NCI-H1417 treated with DMSO at 0.1 percent for 48 hours (cell line): ENCODE measurements around the gene PC.
"Not testable (repeated sequence)": the region's sequence is repeated elsewhere in the genome, so short reads cannot be mapped to it uniquely, and the experiment has no call there.

ENCODE experiments used
- DNase-seq: peaks from one replicate; lab custom pipeline; 2025; lab: John Stamatoyannopoulos, UW

PC gene

DNA sequence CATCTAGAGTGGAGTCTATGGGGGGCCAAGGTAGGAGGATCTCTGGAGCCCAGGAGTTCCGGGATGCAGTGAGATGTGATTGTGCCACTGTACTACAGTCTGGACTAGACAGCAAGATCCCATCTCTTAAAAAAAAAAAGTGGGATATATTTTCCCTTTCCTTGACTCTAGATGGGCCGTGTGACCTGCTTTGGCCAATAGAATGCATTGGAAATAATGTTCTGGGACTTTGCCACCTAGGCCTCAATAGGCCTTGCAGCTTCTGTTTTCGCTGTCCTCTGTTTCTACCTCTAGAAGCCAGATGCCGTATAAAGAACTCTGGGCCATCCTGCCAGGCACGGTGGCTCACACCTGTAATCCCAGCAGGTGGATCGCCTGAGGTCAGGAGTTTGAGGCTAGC is 20.5 kb upstream of the PC start:
- DNase-seq = no peak

DNA sequence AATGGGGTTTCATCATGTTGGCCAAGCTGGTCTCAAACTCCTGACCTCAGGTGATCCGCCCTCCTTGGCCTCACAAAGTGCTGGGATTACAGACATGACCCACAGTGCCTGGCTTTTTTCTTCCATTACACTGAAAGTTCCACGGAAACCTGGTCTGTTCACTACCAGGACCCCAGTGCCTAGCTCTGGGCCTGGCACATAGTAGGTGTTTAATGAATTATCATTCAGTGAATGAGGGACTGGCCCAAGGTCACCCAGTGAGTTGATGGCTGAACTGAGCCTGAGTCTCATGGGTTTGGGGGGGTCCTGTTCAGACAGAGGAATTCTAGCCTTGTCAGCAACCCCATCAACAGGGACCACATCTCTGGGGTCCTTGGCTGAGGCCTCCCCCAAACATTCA is 20.0 kb upstream of the PC start:
- DNase-seq = no peak

- DNase-seq = no peak
Measured at GRCh38 chr11:66976925-66977324, 18.7 kb upstream of the PC start.

DNA sequence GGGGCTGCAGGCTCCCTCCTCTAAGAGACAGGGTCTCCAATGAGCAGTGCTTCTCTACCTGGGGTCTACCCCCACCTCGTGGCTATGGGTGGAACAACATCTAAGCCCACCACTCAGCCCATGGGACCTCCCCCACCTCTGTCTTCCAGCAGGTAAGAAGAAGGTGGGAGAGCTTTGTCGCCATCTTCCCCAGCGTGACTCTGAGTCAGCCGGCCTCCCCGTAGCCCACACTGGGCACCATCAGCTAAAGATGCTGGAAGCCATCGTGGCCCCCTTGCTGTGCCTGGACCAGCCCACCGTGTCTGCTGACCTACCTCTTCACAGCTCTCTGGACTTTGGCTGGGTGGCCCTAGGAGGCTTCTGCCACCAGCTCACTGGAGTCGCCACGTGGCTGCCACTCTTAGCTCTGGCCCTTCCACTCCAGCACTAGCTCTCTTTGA is 17.9 kb upstream of the PC start:
- no peak for DNase-seq

DNA sequence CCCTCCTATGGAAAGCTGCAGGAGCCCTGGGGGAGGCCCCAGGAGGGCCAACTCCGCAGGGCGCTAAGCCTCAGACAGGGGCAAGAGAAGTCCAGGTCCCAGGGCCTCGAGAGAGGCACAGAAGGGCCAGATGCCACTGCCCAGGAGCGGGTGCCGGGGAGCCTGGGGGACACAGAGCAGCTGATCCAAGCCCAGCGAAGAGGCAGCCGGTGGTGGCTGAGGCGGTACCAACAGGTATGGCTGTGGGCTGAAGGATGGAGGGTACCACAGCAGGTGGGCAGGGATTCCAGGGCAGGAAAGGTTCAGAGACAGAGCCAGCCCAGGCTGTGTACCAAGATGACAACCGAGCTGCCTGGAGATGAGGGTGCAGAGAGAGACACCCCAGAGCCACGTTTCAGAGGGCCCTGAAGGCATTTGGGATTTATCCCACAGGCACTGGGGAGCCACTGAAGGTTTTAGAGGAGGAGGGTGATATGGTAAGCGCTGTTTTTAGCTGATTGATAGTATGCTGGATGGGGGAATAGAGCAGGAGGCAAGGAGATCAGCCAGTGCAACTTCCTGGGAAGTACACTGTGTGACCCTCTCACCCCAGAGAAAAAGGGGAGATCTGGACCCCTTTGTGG is 17.3 kb upstream of the PC start:
- DNase-seq = no peak

DNA sequence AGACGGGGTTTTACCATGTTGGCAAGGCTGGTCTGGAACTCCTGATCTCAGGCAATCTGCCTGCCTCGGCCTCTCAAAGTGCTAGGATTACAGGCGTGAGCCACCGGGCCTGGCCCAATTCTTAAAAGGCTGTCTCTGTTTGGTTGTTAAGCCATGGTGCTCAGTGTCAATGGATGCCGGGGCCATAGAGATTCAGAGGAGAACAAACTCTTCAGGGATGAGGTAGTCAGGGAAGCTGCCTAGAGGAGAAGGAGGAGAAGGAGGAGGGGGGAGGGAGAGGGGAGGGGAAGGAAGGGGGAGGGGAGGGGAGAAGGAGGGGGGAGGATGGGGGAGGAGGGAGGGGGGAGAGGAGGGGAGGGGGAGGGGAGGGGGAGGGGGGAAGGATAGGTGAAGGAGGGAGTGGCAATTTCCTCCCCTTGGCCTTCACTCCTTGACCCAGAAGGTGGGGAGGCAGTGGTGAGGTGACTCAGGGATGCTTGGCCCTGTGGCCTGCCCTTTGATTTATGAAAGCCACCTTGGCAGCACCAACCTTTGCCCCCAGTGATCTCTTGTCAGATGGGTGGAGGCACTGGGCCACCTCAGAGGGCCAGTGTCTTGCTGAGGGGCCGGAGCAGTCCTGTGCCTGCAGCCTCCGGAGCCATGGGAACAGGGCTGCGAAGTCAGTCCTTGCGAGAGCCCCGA is 16.7 kb upstream of the PC start, which contains the start of gene C11orf86:
Gene C11orf86 (plus strand): TSS at position 581 of the 681 bp plus-strand sequence. CDS start 59 bp downstream, at position 640.
- DNase-seq = no peak

DNA sequence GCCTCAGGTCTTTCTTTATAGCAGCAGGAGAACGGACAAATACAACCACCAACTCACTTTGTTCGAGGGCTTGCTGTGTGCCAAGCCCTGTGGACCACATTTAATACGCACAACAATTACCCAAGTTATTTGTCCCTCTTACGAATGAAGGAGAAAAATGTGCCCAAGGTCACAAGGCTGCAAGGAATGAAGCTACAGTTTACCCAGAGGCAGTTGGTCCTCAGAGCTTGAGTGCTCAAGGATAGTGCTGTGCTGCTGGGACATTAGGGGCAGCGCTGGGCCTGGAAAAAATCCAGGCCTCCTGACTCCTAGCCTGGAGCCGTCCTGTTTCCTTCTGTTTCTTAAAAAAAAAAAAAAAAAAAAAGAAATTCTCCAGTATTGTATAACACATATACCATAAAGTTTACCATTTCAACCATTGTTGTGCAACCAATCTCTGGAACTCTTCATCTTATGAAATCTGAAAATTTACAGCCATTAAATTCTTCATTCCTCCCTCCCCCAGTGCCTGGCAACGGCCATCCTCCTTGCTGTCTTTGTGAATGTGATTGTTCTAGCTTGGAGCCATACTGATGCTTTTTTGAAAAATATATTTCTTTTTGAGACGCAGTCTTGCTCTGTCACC is 15.9 kb upstream of the PC start:
- DNase-seq = no peak

GRCh38 chr11:66971488-66971887 is 13.3 kb upstream of the PC start:
- DNase-seq = no peak

GRCh38 chr11:66970807-66971442 is 12.7 kb upstream of the PC start:
- no peak for DNase-seq

DNA sequence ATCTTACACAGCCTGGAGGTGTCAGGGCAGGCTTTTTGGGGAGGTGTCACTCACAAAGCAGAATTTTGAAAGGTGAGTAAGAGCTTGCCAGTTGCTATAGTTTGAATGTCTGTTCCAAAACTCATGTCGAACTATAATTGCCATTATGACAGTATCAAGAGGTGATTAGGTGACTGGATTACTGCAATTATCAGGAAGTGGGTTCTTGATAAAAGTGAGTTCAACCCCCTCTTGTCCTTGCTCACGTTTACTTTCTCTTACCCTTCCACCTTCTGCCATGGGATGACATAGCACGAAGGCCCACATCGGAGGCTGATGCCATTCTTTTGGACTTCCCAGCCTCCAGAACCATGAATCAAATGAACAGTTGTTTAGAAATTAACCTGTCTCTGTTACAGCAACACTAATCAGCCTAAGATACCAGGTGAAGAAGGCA is 12.2 kb upstream of the PC start:
- no peak for DNase-seq

DNA sequence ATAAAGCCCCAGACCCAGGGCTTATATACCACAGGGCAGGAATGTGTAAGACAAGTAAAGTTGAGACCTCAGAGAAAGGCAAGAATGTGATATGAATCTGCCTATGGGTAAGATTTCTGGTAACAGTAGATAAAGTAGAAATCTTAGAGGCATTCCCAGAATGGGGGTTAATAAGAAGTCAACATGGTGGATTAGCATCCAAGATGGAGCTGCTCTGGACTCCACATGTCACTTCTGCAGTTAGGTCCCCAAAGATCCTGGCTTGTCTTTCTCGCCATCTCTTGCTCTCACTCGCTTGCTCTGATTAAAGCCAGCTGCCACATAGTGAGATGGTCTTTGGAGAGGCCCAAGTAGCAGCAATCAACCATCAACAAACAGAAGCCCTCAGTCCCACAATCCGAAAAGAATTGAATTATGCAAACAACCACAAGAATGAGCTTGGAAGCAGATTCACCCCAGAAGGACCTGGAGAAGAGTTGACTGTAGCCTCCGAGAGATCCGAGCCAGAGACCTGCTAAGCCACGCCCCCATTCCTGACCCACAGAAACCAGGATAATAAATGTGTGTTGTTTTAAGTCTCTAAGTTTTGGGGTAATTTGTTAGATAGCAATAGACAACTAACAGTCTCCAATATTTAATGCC is 11.5 kb upstream of the PC start:
- no peak for DNase-seq

DNA sequence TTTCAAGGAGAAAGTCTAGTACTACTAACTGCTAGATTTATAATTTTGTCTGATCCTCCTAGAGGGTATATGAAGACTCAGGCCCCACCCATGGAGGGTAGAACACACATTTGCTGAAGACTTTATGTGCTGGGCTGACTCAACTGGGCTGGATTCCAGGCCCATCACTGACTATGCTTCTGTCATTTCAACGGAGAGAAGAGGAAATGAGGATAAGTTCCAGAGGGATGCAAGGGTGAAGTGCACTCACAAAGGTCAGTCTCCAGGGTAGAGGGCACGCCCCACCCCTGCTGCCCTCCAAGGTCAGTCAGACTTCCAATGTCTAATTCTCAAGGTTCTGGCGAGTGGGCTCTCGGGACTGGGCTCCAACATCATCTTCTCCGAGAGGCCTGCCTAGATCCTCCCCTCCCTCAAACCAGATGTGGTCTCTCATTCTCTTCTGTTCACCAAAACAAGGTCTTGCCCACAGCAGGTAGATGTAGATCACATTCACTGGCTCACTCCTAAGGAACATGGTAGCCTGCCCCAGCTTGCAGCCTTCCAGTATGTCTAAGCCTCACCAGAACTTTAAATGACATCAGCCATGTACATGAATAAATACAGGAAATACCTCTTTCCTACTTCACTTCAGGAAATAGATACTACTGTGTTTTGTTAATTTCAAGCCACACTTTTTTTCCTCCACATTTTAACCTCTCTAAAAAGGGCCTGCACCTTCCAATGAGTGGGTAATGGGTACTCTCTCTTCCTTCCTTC is 9.7 kb upstream of the PC start:
- no peak for DNase-seq

- DNase-seq = no peak
Measured at GRCh38 chr11:66966351-66966750, 8.2 kb upstream of the PC start.

DNA sequence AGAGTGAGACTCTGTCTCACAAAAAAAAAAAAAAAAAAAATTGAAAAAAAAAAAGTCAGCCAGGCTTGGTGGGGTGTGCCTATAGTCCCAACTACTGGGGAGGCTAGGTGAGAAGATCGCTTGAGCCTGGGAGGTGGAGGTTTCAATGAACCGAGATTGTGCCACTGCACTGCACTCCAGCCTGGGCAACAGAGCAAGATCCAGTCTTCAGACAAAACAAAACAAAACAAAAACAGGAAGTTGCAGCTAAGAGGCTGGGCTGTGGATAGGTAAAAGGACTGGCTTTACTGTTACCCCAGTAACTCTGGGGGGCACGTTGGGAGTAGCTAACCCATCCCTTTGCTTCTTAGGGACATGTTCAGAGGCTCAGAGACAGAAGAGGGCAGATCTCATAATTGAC is 6.3 kb upstream of the PC start:
- DNase-seq = no peak

DNA sequence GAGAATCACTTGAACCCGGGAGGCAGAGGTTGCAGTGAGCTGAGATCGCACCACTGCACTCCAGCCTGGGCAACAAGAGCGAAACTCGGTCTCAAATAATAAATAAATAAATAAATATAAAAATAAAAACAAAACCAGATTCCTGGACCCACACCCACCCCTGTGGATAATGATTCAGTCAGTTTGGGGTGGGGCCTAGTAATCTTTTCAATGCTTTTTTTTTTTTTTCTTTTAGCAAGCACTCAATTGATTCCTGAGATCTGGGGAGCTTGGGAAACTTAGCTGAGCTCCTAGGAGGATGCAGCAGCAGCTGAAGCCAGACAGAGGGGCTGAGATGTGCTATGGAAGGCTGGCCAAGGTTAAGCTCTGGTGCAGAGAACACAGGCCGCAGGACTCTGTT is 4.6 kb upstream of the PC start:
- DNase-seq = no peak

DNA sequence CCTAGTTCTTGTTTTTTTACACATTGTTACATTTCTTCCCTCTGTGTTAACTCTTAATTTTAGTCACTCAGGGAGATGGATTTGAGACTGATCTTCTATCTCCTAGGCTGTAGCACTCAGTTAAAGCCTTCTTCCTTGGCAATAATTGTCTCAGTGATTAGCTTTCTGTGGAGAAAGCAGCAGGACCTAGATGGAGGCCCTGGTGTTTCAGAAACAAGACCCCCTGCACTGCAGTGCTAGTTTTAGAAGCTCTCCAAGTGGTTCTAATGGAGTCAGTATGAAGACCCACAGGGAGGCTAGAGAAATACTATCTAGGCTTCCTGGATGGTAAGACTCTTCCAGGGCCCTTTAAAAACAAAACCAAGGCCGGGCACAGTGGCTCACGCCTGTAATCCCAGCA is 4.1 kb upstream of the PC start:
- DNase-seq = no peak

- DNase-seq = not testable (repeated sequence)
Measured at GRCh38 chr11:66961691-66962213, 3.6 kb upstream of the PC start.

- DNase-seq = no peak
Measured at GRCh38 chr11:66958956-66959274, 732 bp upstream of the PC start.

DNA sequence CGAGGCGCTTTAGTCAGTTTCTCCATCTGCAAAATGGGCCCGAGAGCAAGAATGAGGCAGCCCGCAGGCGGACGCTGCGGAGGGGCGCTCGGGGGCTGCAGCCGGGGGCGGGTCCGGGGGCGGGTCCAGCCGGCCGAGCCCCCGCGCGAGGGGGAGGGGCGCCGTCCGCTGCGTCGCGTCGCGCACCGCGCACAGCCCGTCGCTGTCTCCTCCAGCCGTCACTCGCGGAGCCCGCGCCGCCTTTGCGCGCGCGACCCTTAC is 282 bp downstream of the PC start:
- peak; percentile 50 for DNase-seq

DNA sequence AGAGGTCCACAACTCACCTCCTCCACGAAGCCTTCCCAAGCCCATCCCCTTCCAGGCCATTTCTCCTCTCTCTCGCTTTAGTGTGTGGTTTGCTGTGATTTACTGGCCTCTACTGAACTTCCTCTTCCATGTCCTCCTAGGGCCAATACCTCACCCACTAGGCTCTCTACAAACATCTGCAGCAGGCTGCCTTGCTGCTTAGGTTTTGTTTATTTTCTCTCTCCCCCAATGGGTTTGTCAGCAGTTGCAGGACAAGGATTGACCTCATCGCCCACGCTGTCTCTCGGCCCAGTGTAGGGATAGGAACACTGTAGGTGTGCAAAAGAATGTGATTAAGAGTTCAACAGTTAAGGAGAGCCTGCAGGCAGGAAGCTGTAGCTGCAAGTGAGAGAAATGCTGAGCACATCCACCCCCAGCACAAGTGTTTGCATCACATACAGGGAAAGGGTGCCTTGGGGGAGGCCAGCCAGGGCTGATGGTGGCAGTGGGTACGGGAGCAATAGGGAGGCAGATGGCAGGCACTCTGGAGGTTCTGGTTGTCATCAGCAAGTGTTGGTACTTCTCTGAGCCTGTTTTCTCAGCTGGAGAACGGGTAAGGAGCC is 1.4 kb downstream of the PC start:
- DNase-seq = no peak

DNA sequence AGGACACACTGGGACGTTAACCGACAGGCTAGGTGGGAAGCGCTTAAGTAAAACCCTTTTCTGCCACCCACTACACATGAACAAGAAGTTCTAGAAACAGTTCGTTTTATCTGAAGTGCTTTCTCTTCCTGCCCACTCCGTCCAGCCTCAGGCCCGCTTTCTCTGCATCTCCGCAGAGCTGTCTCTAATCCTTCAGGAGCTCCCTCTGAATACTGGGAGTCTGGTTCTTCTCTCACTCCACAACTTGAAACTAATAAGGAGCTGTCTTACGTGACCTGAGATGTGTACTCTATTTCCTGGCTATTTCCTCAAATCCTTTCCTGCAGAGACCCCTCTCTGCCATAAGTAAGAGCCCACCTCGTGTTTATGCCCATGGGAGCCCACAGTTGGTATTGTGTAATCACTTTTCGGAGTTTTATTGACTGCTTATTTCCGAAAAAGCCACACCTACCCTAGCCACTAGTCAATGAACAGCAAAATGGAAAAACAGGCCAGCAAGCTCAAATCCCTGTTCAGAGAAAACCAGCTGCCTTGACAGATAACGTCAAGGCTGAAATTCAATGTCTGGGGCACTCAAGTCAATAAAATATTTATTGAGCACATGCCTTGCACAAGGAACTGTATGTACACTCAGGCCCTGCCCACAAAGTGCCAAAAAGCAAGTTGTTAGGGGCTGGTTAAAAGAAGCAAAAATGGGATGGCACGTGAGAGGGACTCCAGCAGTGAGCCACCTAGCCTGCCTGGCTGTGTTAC is 4.9 kb downstream of the PC start:
- DNase-seq = no peak
